ENCODE measurements around the gene CAPRIN2.

The CAPRIN2 gene

DNA sequence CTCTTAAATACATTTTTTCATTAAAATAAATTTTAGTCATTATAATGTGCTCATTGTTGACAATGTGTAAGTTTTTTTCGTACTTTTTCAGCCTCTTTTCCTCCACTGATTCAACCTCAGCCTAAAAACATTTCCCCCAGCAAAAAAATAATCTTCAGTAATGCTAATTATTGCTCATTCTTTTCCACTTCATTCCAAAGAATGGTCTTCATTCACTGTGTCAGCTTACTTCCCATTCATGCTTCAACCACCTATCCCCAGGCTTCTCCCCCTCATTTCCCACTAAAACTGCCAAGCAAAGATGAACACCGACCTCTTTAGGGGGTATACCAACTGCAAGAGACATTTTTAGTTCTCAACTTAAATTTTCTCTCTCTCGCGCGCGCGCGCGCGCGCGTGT lies 56.4 kb downstream of the CAPRIN2 start:
- no peak for DNase-seq

DNA sequence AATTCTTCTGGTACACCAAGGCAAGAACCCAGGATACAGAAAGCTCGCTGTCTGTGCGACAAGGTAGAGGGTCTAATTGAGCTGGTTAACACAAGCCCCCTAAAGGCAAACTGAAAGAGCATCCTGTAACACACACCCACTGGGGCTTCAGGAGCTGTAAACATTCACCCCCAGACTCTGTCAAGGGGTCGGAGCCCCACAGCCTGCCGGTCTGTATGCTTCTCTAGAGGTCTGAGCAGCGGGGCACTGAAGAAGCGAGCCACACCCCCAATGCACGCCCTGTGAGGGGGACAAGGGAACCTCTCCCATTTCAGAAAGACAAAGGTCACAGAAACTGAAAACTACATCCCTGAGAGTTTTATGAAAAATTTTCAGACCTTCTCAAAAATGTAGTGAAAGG lies 57.8 kb downstream of the CAPRIN2 start:
- no peak for DNase-seq

DNA sequence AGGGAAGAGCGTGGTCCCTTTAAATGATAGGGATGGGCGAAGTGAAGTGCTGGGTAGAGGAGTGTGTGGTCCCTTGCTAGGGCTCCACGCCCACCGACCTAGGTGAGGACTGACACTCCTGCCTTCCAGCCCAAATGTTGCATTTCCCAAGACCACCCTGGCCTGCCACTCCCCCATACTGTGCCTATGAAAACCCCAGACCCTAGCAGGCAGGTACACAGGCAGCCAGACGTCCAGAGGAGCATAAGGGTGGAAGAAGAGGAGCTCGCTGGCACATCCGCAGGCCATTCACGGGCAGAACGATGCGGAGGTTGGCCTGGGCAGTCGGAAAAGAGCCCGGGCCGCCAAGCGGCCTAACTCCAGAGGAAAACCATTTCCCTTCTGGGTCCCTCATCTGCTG lies 58.3 kb downstream of the CAPRIN2 start:
- DNase-seq = no peak

DNA sequence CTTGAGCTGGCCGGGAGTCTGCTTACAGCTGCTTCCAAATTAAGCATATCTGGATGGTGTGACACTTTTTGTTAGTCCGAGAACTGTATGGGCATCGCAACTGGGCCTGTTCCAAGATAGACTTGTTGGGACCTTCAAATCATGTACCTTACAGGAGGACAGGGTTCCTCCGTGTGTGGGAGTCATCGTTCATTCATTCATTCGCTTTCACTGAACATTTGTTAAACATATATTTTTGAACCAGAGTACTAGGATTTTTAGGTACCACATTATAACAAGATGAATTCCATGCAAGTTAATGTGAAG lies 58.7 kb downstream of the CAPRIN2 start:
- DNase-seq = no peak

DNA sequence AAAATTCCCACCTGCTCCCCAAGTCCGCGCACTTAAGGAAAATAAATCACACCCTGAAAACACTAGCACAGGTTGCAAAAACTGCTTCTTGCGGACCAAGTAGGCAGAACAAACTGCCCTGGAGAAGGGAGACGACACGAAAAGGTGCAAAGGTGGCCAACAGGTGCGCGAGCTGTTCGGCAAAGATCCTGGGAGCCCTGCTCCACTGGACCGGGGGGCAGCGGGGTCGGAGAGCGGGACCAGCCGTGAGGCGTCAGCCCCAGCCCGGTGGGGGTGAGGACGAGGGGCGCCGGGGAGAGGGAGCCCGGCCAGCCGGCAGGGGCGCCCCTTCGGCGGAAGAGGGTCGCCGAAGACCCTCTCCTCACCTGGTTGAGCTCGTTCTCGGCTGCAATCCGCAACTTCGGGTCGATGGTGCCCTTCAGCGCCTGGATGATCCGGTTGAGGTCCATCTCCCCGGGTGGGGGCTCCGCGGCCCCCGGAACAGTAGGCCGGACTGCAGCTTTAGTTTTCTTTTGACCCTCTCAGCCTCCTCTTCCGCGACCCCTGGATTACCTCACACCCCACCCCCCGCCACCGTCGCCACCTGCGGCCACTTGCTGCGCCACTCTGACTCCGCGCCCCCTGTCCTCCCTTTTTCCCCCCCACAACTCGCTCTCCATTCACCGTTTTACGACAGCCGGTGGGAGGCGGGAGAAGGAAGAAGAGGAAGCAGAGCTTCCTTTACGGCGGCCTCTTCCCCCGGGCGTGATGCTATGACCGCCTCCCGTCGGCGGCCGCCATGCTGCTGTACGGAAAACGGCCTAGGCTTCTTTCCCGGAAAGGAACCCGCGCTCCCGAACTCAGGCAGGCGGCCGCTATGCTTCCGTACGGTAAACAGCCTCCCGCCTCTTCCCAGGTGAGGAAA lies 59.3 kb downstream of the CAPRIN2 start, which contains the start of gene IPO8:
TSS of gene IPO8 (minus strand) at position 671 of the 904 bp plus-strand sequence. CDS start at position 449, 222 bp downstream.
- peak; percentile 82 for DNase-seq

DNA sequence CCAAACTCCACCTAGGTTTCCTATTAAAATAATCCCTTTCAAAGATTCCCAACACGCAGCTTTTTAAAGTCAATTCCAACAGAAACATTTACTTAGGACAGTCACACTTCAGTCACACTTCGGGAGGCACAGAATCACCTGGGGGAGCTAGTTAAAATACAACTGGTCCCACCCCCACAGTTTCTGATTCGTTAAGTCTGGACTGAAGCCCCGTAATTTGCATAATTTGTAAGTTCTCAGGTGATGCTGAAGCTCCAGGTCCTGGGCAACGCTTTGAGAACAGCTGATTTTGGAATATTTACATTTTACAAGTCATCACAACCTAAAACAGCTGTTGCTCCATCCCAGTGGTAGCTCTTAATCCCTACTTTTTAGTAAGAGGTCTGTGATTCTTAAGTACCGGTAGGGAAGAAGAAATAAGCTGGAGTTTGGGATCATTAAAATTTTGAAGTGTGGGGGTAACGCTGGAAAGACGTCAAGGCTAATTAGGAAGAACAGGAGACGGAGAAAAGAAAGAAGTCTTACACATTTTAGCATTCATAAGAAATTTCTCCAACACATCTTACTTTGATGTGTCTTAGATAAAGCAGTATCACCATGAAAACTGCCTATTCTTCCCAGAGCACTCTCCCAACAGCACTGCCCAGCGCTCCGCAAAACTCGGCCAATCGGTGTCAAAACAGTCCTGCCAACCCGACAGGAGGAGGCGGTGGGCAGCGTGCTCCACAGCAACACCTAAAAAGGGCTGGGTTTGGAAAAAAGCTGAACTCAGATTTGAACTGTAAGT lies 60.1 kb downstream of the CAPRIN2 start:
- DNase-seq = peak; percentile 5

DNA sequence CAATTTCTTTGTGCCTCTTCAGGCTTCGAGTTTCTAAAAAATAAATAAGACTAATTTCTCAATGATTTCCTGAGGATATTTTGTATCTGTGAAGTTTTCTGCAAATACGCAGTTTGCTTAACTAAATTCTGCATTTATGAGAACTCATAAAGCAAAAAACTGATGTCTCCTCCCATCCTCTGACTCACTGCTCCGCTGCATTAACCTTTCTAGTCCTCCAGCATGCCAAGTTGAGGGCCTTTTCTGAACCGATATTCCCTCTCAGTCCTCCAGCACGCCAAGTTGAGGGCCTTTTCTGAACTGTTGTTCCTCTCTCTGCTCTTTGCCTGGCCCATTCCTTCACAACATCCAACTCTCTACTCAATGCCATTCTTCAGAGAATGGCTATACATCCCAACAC lies 62.3 kb downstream of the CAPRIN2 start:
- DNase-seq = no peak

DNA sequence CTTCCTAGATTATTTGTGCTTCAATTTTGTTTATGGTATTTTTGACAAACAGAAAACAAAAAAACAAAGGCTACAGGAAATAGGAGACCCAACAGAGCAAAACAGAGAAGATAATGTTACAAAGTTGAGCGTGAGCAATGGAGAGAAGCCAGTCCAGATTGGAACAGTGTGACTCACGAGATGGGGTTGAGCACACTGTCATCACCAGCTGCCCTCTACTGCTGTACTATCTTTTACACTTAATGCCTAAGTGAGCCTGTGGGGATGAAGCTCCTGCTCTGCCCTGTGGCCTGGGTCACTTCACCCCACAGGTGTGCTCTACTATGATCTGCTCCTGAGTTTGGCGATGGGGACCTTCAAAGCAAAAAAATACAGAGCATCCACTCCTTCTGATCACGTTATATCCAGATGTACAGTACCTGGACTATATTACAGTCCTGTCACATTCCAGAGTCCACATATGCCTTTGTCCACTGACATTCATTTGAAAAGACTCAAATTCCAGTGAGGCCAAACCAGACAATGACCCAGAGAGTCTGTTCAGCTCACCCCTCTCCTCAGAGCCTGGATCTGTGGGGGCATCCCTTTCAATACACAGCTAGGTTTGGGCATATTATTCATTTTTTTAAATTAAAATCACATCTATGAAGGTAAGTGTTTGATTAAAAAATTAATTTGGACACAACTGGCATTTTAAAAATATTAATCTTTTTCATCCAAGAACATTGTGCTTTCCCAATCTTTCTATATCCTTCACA lies 63.5 kb downstream of the CAPRIN2 start:
- no peak for DNase-seq

DNA sequence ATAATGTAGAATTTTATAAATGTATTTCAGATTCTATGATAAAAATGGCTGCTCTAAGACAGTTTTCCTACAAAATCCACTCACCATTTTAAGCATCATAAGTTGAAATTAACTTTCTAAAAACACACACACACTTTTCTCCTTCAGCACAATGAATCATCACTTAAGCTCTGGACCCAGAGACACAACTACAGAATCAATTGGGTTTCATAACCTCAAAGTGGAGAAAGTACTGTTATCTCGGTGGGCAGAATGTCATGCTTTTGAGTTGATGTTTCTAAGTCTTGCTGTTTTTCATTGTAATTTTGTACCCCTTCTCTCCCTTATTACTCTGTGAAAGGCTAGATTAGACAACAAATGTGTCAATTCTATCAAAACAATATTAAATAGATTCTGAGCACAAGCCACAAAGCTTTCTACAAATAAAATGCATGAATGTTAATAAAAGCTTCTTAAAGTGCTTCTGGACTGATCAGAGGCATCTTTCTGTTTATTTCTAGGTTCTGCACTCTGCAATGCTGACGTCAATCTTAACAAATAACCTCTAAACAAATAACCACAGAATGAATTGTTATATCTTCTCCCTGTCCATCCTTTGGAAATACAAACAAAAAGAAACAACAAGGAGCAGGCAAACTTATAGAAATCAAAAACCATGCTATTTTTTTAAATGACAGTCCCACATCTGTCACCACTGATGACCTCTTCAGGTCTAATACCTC lies 67.3 kb downstream of the CAPRIN2 start:
- no peak for DNase-seq

DNA sequence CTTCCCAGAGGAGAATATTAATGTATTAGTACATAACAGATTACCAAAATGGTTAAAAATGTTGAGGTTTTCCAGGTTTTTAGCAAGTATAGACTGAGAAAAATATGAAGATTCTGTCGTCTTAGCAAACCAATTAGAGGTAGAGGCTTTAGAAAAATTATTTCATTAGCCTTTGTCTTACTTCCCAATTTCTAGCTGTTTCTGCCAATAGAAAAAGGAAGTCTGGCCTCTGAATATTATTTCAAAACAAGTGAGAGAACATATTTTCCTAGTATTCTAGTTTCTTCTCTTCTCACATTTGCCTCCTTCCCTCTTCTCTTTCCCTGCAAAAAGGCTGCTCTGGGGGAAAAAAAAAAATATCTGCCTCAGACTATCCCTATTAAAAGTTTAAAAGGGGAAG lies 75.5 kb downstream of the CAPRIN2 start:
- no peak for DNase-seq

DNA sequence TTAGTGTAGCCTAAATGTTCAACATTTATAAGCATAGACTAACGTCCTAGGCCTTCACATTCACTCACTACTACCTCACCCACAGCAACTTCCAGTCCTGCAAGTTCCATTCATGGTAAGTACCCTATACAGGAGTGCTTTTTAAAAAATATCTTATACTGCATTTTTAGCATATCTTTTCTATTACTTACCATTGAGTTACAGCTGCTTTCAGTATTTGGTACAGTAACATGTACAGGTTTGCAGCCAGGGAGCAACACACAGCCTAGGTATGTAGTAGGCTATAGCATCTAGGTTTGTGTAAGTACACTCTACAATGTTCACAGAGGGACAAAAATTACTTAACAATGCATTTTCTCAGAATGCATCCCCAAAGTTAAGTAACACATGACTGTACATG lies 76.5 kb downstream of the CAPRIN2 start:
- DNase-seq = no peak

DNA sequence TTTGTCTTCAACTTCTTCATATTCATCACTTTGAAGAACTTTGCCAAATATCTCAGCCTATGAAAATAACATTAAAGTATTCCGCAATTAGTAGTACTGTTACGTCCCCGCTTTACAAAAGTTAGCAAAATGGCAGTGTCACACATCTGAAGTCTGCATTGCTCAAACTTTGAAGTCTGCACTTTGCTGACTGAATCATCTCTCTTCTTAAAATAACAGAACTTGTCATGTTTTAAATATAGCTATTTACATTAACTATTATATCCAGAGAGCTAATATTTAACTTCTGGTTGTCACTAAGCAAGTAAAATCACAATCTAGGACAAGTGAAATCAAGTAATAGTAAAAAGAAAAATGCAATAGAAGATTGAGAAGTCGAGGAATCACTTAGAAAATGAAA lies 93.5 kb downstream of the CAPRIN2 start:
- no peak for DNase-seq
